Measurements from ENCODE around the gene POLR3C.

POLR3C gene

GRCh38 chr1:145871994-145872924 is 48.3 kb downstream of the POLR3C start:
- peak; percentile 18 to 22 for DNase-seq

- DNase-seq = no peak
These were observed 50.6 kb downstream of the POLR3C start for GRCh38 chr1:145874646-145875045.

- DNase-seq = no peak
These were observed 54.0 kb downstream of the POLR3C start for GRCh38 chr1:145877923-145878486.

GRCh38 chr1:145878724-145879123 is 54.7 kb downstream of the POLR3C start:
- DNase-seq = no peak

- no peak for DNase-seq
These were observed 55.8 kb downstream of the POLR3C start for GRCh38 chr1:145879775-145880174.

- no peak for DNase-seq
These were observed 60.7 kb downstream of the POLR3C start for GRCh38 chr1:145884675-145885074.

- peak; percentile 82 to 86 for DNase-seq
These were observed 61.8 kb downstream of the POLR3C start, which contains the start of gene ANKRD35 for GRCh38 chr1:145885738-145886287. ANKRD35 (minus strand) TSS chr1:145885866; CDS start chr1:145885758, 108 bp downstream.

GRCh38 chr1:145886390-145886789 is 62.4 kb downstream of the POLR3C start:
- no peak for DNase-seq

GRCh38 chr1:145886816-145887215 is 62.8 kb downstream of the POLR3C start:
- DNase-seq = no peak

- no peak for DNase-seq
These were observed 63.6 kb downstream of the POLR3C start for GRCh38 chr1:145887631-145888030.

- no peak for DNase-seq
These were observed 65.7 kb downstream of the POLR3C start for GRCh38 chr1:145889722-145890121.

GRCh38 chr1:145891143-145891542 is 67.1 kb downstream of the POLR3C start:
- no peak for DNase-seq

- DNase-seq = peak; percentile 40 to 56
These were observed 67.8 kb downstream of the POLR3C start for GRCh38 chr1:145891587-145892485.

- DNase-seq = no peak
These were observed 68.6 kb downstream of the POLR3C start for GRCh38 chr1:145892486-145893087.

GRCh38 chr1:145893306-145894055 is 69.5 kb downstream of the POLR3C start:
- DNase-seq = no peak
